Thymus (tissue), 11 donors: ENCODE measurements around the gene CCNB1. TPM values are rescaled to one million over a fixed set of nuclear protein-coding genes. Genes with fewer than 3 reads are reported as not detected.
"Not testable (repeated sequence)": the region's sequence is repeated elsewhere in the genome, so short reads cannot be mapped to it uniquely, and the experiment has no call there.

Source experiments
- DNase-seq, 9 donors: peaks; one replicate each; pipeline ENCODE4 v3.0.0-alpha.2; 2013; ENCODE audit warnings: low spot score in 9 of 9, low read depth in 6 of 9, missing footprints in 1 of 9
- H3K27ac ChIP-seq, 2 donors: one replicate each; pipeline ENCODE4 v1.5.1; 2013; ENCODE audit warnings: control low read depth in 1 of 2, low read depth in 1 of 2, low read length in 1 of 2, mild to moderate bottlenecking in 1 of 2, moderate library complexity in 1 of 2
- H3K27me3 ChIP-seq, 2 donors: one replicate each; pipeline ENCODE4 v1.5.1; 2013; ENCODE audit warnings: low read length in 1 of 2; ENCODE audit not compliant: control insufficient read depth in 2 of 2, insufficient read depth in 1 of 2
- H3K36me3 ChIP-seq, 2 donors: one replicate each; pipeline ENCODE4 v1.5.1; 2013; ENCODE audit warnings: low read length in 1 of 2, mild to moderate bottlenecking in 1 of 2, moderate library complexity in 1 of 2; ENCODE audit not compliant: control insufficient read depth in 2 of 2, insufficient read depth in 2 of 2
- H3K4me1 ChIP-seq, 2 donors: one replicate each; pipeline ENCODE4 v1.5.1; 2013; ENCODE audit warnings: low read length in 2 of 2; ENCODE audit not compliant: control insufficient read depth in 2 of 2, insufficient read depth in 2 of 2
- H3K4me3 ChIP-seq, 2 donors: one replicate each; pipeline ENCODE4 v1.5.1; 2013; ENCODE audit warnings: low read length in 2 of 2, control low read depth in 1 of 2, mild to moderate bottlenecking in 1 of 2
- H3K9me3 ChIP-seq, 2 donors: one replicate each; pipeline ENCODE4 v1.5.1; 2013; ENCODE audit warnings: low read length in 1 of 2, mild to moderate bottlenecking in 1 of 2; ENCODE audit not compliant: control insufficient read depth in 2 of 2, insufficient read depth in 1 of 2
- WGBS: extraction: QIAGEN DNeasy Blood & Tissue Kit; methylation state at CpG from one replicate; pipeline ENCODE4 v1.1.7; 2013; 5-methylcytosine and 5-hydroxymethylcytosine counted together
- polyA plus RNA-seq: library from polyadenylated mRNA; stranded (reverse); fragments of 200-250 nt; gene quantifications from one replicate; pipeline ENCODE4 v1.2.3, GENCODE V29; 2013
- total RNA-seq: library from RNA; stranded (reverse); fragments of 120-200 nt; gene quantifications from one replicate; pipeline ENCODE4 v1.2.4, GENCODE V29; 2013
- donor health status: healthy.

Gene CCNB1
- total and polyA plus RNA-seq, 2 donors: 23.7 to 106 TPM

DNA sequence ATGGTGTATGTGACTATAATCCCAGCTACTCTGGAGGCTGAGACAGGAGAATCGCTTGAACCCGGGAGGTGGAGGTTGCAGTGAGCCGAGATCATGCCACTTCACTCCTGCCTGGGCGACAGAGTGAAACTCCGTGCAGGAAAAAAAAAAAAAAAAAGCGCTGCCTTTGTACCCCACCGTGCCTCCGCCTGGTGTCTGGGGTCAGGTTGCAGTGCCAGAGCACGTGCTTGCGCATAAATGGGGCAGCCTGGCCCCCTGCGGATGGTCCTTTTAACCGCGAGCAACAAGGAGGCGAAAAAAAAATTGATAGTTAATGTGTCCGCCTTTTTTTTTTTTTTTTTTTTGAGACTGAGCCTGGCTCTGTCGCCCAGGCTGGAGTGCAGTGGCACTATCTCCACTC lies 6.3 kb upstream of the CCNB1 start:
- 96% methylated on average over 16 of the region's 16 CpGs for WGBS
- H3K4me3 ChIP-seq: no peak overlapping the region

DNA sequence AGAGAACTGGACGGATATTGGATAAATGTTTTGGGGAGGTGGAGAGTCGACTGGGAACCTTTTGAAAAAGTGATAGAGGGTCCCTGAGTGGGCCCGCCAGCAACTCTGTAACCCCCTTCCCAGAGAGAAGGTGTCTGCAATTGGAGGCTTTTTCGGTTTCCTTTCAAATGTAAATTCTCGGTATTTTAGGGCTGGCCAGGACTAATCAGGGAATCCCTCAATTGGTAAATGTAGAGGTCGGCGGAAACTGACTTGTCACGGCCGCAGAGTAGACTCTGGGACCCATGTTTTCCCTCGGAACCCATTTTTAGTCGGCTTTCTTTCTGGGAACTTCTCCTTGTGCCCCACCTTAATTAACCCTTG lies 524 bp downstream of the CCNB1 start:
- Histone ChIP-seq H3K36me3 (peaks cover 9 to 40% of the 10 kb centered on the region in 2 donors), H3K27ac (peak overlapping the region in 1 of 2 donors; percentile 70), H3K9me3 (peaks cover 0 to 3% of the 10 kb centered on the region in 2 donors), H3K27me3 (no peaks in the 10 kb centered on the region), H3K4me3 (peak overlapping the region; percentile 58 to 81), H3K4me1 (peaks cover 8 to 18% of the 10 kb centered on the region in 2 donors)
- 2% methylated on average over 11 of the region's 11 CpGs for WGBS
- peak in 1 of 9 donors; percentile 2 for DNase-seq

More for the DNA sequence above, 6.3 kb upstream of the CCNB1 start:
- Histone ChIP-seq H3K9me3 (no peaks in the 10 kb centered on the region), H3K36me3 (no peaks in the 10 kb centered on the region), H3K27ac (no peak overlapping the region), H3K27me3 (no peaks in the 10 kb centered on the region), H3K4me1 (no peaks in the 10 kb centered on the region)
- no peak for DNase-seq

DNA sequence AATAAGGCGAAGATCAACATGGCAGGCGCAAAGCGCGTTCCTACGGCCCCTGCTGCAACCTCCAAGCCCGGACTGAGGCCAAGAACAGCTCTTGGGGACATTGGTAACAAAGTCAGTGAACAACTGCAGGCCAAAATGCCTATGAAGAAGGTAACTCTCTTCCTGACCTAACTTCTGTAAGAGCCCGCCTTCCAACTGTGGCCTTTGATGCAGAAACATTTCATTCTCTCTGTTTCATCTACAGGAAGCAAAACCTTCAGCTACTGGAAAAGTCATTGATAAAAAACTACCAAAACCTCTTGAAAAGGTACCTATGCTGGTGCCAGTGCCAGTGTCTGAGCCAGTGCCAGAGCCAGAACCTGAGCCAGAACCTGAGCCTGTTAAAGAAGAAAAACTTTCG lies 979 bp downstream of the CCNB1 start:
- 48% methylated on average over 8 of the region's 8 CpGs for WGBS
- Histone ChIP-seq H3K4me3 (peak overlapping the region; percentile 58 to 81), H3K9me3 (peaks cover 0 to 3% of the 10 kb centered on the region in 2 donors), H3K27ac (peak overlapping the region in 1 of 2 donors; percentile 70), H3K36me3 (peaks cover 9 to 43% of the 10 kb centered on the region in 2 donors), H3K4me1 (peaks cover 8 to 18% of the 10 kb centered on the region in 2 donors), H3K27me3 (no peaks in the 10 kb centered on the region)
- peak in 2 of 9 donors; percentile 28 to 54 for DNase-seq

DNA sequence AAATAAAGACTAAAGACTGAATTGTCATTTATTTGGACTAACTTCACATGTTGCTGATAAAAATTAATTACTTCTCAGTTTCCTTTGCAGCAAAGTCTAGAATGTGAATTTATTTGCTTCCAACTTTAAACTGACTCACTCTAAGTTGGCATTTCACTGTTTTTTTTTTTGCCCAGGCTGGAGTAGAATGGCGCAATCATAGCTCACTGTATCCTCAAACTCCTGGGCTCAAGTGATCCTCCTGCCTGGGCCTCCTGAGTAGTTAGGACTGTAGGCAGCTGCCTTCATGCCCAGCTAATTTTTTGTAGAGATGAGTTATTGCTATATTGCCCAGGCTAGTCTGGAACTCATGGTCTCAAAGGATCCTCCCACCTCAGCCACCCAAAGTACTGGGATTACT lies 3.5 kb downstream of the CCNB1 start:
- peaks cover 8 to 18% of the 10 kb centered on the region in 2 donors for H3K4me1 ChIP-seq
- peaks cover 30 to 68% of the 10 kb centered on the region in 2 donors for H3K36me3 ChIP-seq
- no peak overlapping the region for H3K4me3 ChIP-seq
- H3K27ac ChIP-seq: no peak overlapping the region
- WGBS: 100% methylated on average over 1 of the region's 1 CpG
- H3K9me3 ChIP-seq: peaks cover 0 to 3% of the 10 kb centered on the region in 2 donors
- H3K27me3 ChIP-seq: no peaks in the 10 kb centered on the region
- no peak for DNase-seq

DNA sequence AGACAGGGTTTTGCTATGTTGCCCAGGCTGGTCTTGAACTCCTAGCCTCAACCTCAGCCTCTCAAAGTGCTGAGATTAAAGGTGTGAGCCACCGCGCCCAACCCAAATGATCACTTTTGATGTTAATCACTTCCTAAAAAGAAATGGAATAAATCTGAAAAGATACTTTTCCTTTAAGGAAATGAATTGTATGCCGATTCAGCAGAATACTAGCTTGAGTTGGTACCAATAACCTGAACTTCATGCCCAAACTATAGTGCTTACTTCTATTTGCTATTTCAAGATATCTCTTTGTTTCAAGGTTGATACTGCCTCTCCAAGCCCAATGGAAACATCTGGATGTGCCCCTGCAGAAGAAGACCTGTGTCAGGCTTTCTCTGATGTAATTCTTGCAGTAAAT lies 4.0 kb downstream of the CCNB1 start:
- H3K27me3 ChIP-seq: no peaks in the 10 kb centered on the region
- H3K36me3 ChIP-seq: peaks cover 35 to 72% of the 10 kb centered on the region in 2 donors
- H3K4me3 ChIP-seq: no peak overlapping the region
- peaks cover 0 to under 1% of the 10 kb centered on the region in 2 donors for H3K9me3 ChIP-seq
- H3K27ac ChIP-seq: no peak overlapping the region
- DNase-seq: no peak
- H3K4me1 ChIP-seq: peaks cover 8 to 18% of the 10 kb centered on the region in 2 donors
- WGBS: 95% methylated on average over 3 of the region's 3 CpGs

DNA sequence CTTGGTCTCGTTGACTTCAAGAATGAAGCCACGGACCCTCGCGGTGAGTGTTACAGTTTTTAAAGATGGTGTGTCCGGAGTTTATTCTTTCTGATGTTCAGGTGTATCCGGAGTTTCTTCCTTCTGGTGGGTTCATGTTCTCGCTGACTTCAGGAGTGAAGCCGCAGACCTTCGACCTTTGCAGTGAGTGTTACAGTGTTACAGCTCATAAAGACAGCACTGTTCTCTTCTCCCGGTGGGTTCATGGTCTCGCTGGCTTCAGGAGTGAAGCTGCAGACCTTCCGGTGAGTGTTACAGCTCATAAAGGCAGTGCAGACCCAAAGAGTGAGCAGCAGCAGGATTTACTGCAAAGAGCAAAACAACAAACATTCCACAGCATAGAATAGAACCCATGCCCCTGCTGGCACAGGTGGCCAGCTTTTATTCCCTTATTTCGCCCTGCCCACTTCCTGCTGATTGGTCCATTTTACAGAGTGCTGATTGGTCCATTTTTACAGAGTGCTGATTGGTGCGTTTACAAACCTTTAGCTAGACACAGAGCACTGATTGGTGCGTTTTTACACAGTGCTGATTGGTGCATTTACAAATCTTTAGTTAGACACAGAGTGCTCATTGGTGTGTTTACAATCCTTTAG lies 14.8 kb downstream of the CCNB1 start:
- H3K27me3 ChIP-seq, DNase-seq, H3K27ac ChIP-seq, H3K9me3 ChIP-seq, H3K4me3 ChIP-seq, H3K4me1 ChIP-seq: not testable (repeated sequence)
- H3K36me3 ChIP-seq: peaks cover 3 to 10% of the 10 kb centered on the region in 2 donors
- WGBS: 96% methylated on average over 15 of the region's 15 CpGs

DNA sequence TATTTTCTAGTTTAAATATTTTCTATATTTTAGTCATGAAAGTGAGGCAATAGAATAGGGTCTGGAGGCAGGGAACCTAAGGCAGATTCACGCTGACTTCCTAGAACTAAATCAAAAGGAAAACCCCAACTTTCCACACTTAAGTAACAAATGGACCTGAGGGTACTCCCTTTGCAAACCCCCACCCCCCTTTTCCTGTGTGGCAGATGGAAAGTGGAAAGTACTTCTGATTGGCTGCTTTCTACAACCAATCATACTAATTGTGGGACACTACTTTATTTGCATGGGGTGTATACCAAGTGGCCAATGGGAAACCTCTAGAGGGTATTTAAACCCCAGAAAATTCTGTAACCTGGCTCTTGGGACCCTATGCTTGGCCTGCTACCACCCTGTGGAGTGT lies 17.7 kb downstream of the CCNB1 start:
- no peak for DNase-seq
- H3K27me3 ChIP-seq: no peaks in the 10 kb centered on the region
- WGBS: 98% methylated on average over 1 of the region's 1 CpG
- no peaks in the 10 kb centered on the region for H3K36me3 ChIP-seq
- H3K4me3 ChIP-seq: no peak overlapping the region
- H3K4me1 ChIP-seq: peaks cover 3 to 7% of the 10 kb centered on the region in 2 donors
- H3K9me3 ChIP-seq: peaks cover 0 to 9% of the 10 kb centered on the region in 2 donors
- H3K27ac ChIP-seq: no peak overlapping the region

DNA sequence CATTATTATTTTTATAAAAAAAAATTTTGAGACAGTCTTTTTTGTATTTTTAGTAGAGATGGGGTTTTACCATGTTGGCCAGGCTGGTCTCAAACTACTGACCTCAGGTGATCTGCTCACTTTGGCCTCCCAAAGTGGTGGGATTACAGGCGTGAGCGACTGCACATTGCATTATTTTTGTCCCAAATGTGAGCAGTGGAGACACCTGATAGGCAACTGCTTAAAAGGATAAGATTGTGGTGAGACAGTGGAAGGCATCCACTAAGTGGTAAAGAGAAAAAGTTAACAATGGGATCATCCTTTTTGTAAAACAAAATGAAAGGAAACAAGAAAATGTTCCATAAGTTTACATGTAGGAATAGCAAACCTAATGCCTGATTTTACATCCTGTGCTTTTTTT lies 20.4 kb downstream of the CCNB1 start:
- Histone ChIP-seq H3K27me3 (no peaks in the 10 kb centered on the region), H3K4me3 (no peak overlapping the region), H3K4me1 (peaks cover 8 to 11% of the 10 kb centered on the region in 2 donors), H3K36me3 (peaks cover 0 to 2% of the 10 kb centered on the region in 2 donors), H3K9me3 (peaks cover 0 to under 1% of the 10 kb centered on the region in 2 donors), H3K27ac (no peak overlapping the region)
- DNase-seq: no peak
- WGBS: 98% methylated on average over 2 of the region's 2 CpGs

DNA sequence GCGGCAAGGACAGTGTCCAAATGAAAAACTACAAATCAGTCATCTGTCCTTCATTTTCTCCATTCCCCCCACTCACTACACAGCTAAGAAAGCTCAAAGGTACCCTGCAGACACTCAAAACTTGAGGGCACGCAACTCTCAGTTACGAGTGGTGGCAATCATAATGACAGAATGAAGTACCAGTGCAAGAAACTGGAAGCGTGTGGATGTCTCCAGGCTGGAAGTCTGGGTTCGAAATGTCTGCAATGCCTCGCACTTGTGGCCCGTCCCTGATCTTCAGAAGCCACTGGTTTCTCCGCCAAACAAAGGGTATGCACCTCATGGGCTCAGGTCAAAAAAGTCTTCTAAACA lies 21.8 kb downstream of the CCNB1 start:
- WGBS: 29% methylated on average over 8 of the region's 8 CpGs
- H3K4me3 ChIP-seq: peak overlapping the region; percentile 91 to 93
- peaks cover 8 to 11% of the 10 kb centered on the region in 2 donors for H3K4me1 ChIP-seq
- H3K9me3 ChIP-seq: no peaks in the 10 kb centered on the region
- no peaks in the 10 kb centered on the region for H3K27me3 ChIP-seq
- peak overlapping the region in 1 of 2 donors; percentile 84 for H3K27ac ChIP-seq
- H3K36me3 ChIP-seq: peaks cover 0 to 4% of the 10 kb centered on the region in 2 donors
- DNase-seq: no peak
